ENCODE measurements around the gene ZNF654.

The ZNF654 gene

GRCh38 chr3:88167173-88167572 lies 108.1 kb downstream of the ZNF654 start:
- H3K9me3 ChIP-seq (replicated peaks; ENCODE audit: insufficient read depth, low read length): no peaks in the 10 kb centered on the region
- no peaks in the 10 kb centered on the region for H3F3A ChIP-seq (ENCODE audit: insufficient read depth, low read length)
- H4K20me1 ChIP-seq (ENCODE audit: insufficient read depth, low read length): no peaks in the 10 kb centered on the region
- H3K4me3 ChIP-seq (ENCODE audit: low read length): no peak overlapping the region
- no peak overlapping the region for H3K9ac ChIP-seq (ENCODE audit: low read length)
- H3K27ac ChIP-seq (ENCODE audit: low read length): no peak overlapping the region
- H3K36me3 ChIP-seq (replicated peaks; ENCODE audit: insufficient read depth, low read length): no peaks in the 10 kb centered on the region
- H3K27me3 ChIP-seq (replicated peaks; ENCODE audit: insufficient read depth, low read length): no peaks in the 10 kb centered on the region
- no peak for DNase-seq
- 0 out of 2 replicates have a peak, but pooled peaks cover 5% of the 10 kb centered on the region for H3K79me2 ChIP-seq (ENCODE audit: low read length)
- no peaks in the 10 kb centered on the region for H3K4me1 ChIP-seq (ENCODE audit: low read length)
- H3K4me2 ChIP-seq (ENCODE audit: low read depth, low read length): no peak overlapping the region
- no peak overlapping the region for H2AFZ ChIP-seq (ENCODE audit: low read length)
- TF ChIP-seq CTCF (IDR thresholded peaks at IDR 0.05; ENCODE audit: low read length): no peak
- H3K9me2 ChIP-seq (replicated peaks; ENCODE audit: insufficient read depth, low read length): no peaks in the 10 kb centered on the region

- Histone ChIP-seq H3K27me3 (replicated peaks; ENCODE audit: insufficient read depth, low read length) (no peaks in the 10 kb centered on the region), H3K36me3 (replicated peaks; ENCODE audit: insufficient read depth, low read length) (no peaks in the 10 kb centered on the region), H3K27ac (ENCODE audit: low read length) (no peak overlapping the region), H3K9me2 (replicated peaks; ENCODE audit: insufficient read depth, low read length) (no peaks in the 10 kb centered on the region), H3K4me1 (ENCODE audit: low read length) (no peaks in the 10 kb centered on the region), H2AFZ (ENCODE audit: low read length) (no peak overlapping the region), H3K4me2 (ENCODE audit: low read depth, low read length) (no peak overlapping the region), H3F3A (ENCODE audit: insufficient read depth, low read length) (no peaks in the 10 kb centered on the region), H3K79me2 (ENCODE audit: low read length) (0 out of 2 replicates have a peak, but pooled peaks cover 4% of the 10 kb centered on the region), H3K9me3 (replicated peaks; ENCODE audit: insufficient read depth, low read length) (no peaks in the 10 kb centered on the region), H4K20me1 (ENCODE audit: insufficient read depth, low read length) (no peaks in the 10 kb centered on the region), H3K9ac (ENCODE audit: low read length) (no peak overlapping the region), H3K4me3 (ENCODE audit: low read length) (no peak overlapping the region)
- TF ChIP-seq CTCF (IDR thresholded peaks at IDR 0.05; ENCODE audit: low read length): no peak
- no peak for TF ChIP-seq EZH2 (optimal IDR thresholded peaks at IDR 0.05; ENCODE audit: low read depth, low read length)
- TF ChIP-seq EZH2phosphoT487 (IDR thresholded peaks at IDR 0.05; ENCODE audit: low read length): no peak
- DNase-seq: no peak
Measured at GRCh38 chr3:88167704-88168103, 108.6 kb downstream of the ZNF654 start.

- DNase-seq: no peak
- H2AFZ ChIP-seq (ENCODE audit: low read length): no peak overlapping the region
- no peaks in the 10 kb centered on the region for H3K4me1 ChIP-seq (ENCODE audit: low read length)
- H4K20me1 ChIP-seq (ENCODE audit: insufficient read depth, low read length): no peaks in the 10 kb centered on the region
- no peaks in the 10 kb centered on the region for H3K9me2 ChIP-seq (replicated peaks; ENCODE audit: insufficient read depth, low read length)
- no peaks in the 10 kb centered on the region for H3K27me3 ChIP-seq (replicated peaks; ENCODE audit: insufficient read depth, low read length)
- H3K9me3 ChIP-seq (replicated peaks; ENCODE audit: insufficient read depth, low read length): no peaks in the 10 kb centered on the region
- no peaks in the 10 kb centered on the region for H3K79me2 ChIP-seq (ENCODE audit: low read length)
- TF ChIP-seq EZH2phosphoT487 (IDR thresholded peaks at IDR 0.05; ENCODE audit: low read length) (no peak), EZH2 (optimal IDR thresholded peaks at IDR 0.05; ENCODE audit: low read depth, low read length) (no peak), CTCF (IDR thresholded peaks at IDR 0.05; ENCODE audit: low read length) (no peak)
- H3K4me2 ChIP-seq (ENCODE audit: low read depth, low read length): no peak overlapping the region
- no peak overlapping the region for H3K27ac ChIP-seq (ENCODE audit: low read length)
- H3F3A ChIP-seq (ENCODE audit: insufficient read depth, low read length): no peaks in the 10 kb centered on the region
- no peaks in the 10 kb centered on the region for H3K36me3 ChIP-seq (replicated peaks; ENCODE audit: insufficient read depth, low read length)
- no peak overlapping the region for H3K9ac ChIP-seq (ENCODE audit: low read length)
- H3K4me3 ChIP-seq (ENCODE audit: low read length): no peak overlapping the region
Measured at GRCh38 chr3:88168171-88168570, 109.1 kb downstream of the ZNF654 start.

Data from MM.1S (cell line).